ENCODE results near the gene CSK. TPM values are rescaled to one million over a fixed set of nuclear protein-coding genes. Genes with fewer than 3 reads are reported as not detected.

CSK gene
- total RNA-seq, 3 donors from 2014 or later (not counting 1 experiment from before 2014, with no cell fraction given) = 282 to 334 (median 287) TPM

- no peaks in the 10 kb centered on the region for H3K36me3 Mint-ChIP-seq
- DNase-seq (no peak), ATAC-seq (no peak)
- H3K27ac Mint-ChIP-seq = peak overlapping the region in 1 of 2 donors; percentile 52
- Histone ChIP-seq H3K4me3 (ENCODE audit: low read length) (no peak overlapping the region), H3K36me3 (ENCODE audit: control insufficient read depth, insufficient read depth, low read length) (no peaks in the 10 kb centered on the region), H3K9me3 (ENCODE audit: control insufficient read depth, insufficient read depth, low read length) (no peaks in the 10 kb centered on the region), H3K4me1 (ENCODE audit: control insufficient read depth, insufficient read depth, low read length) (peaks cover 34% of the 10 kb centered on the region), H3K27ac (ENCODE audit: low read length) (no peak overlapping the region), H3K27me3 (ENCODE audit: control insufficient read depth, insufficient read depth, low read length) (no peaks in the 10 kb centered on the region)
- no peak overlapping the region for H3K4me3 Mint-ChIP-seq
- no peaks in the 10 kb centered on the region for H3K9me3 Mint-ChIP-seq
- H3K4me1 Mint-ChIP-seq = peaks cover 6 to 14% of the 10 kb centered on the region in 2 donors
- peaks cover 7 to 11% of the 10 kb centered on the region in 2 donors for H3K27me3 Mint-ChIP-seq (ENCODE audit: low read depth in 2 of 2)
- intact Hi-C loops (cut with micrococcal nuclease) = no loop called here
- no peak for TF ChIP-seq CTCF (IDR thresholded peaks at IDR 0.05)
- WGBS (ENCODE audit: insufficient coverage) = 74% methylated on average over 4 of the region's 4 CpGs
Measured at GRCh38 chr15:74770211-74770903, 11.5 kb upstream of the CSK start.

GRCh38 chr15:74773329-74773728 lies 8.6 kb upstream of the CSK start:
- no peak overlapping the region for H3K27ac ChIP-seq (ENCODE audit: low read length)
- no peak for TF ChIP-seq CTCF (IDR thresholded peaks at IDR 0.05)
- Mint-ChIP-seq H3K27me3 (ENCODE audit: low read depth in 2 of 2) (peaks cover 7% of the 10 kb centered on the region in 2 donors), H3K27ac (peak overlapping the region in 1 of 2 donors; percentile 27), H3K4me3 (no peak overlapping the region), H3K9me3 (no peaks in the 10 kb centered on the region), H3K4me1 (peaks cover 23 to 37% of the 10 kb centered on the region in 2 donors), H3K36me3 (no peaks in the 10 kb centered on the region)
- 97% methylated on average over 5 of the region's 5 CpGs for WGBS (ENCODE audit: insufficient coverage)
- DNase-seq (no peak), ATAC-seq (no peak)
- intact Hi-C loops (cut with micrococcal nuclease) = no loop called here
- peaks cover 63% of the 10 kb centered on the region for H3K4me1 ChIP-seq (ENCODE audit: control insufficient read depth, insufficient read depth, low read length)
- H3K36me3 ChIP-seq (ENCODE audit: control insufficient read depth, insufficient read depth, low read length) = no peaks in the 10 kb centered on the region
- no peaks in the 10 kb centered on the region for H3K27me3 ChIP-seq (ENCODE audit: control insufficient read depth, insufficient read depth, low read length)
- H3K4me3 ChIP-seq (ENCODE audit: low read length) = no peak overlapping the region
- H3K9me3 ChIP-seq (ENCODE audit: control insufficient read depth, insufficient read depth, low read length) = no peaks in the 10 kb centered on the region

GRCh38 chr15:74773731-74774252 lies 8.1 kb upstream of the CSK start:
- H3K27ac ChIP-seq (ENCODE audit: low read length) = no peak overlapping the region
- Mint-ChIP-seq H3K36me3 (no peaks in the 10 kb centered on the region), H3K27ac (peak overlapping the region in 1 of 2 donors; percentile 27), H3K9me3 (no peaks in the 10 kb centered on the region), H3K27me3 (ENCODE audit: low read depth in 2 of 2) (peaks cover 4 to 5% of the 10 kb centered on the region in 2 donors), H3K4me1 (peaks cover 25 to 38% of the 10 kb centered on the region in 2 donors), H3K4me3 (no peak overlapping the region)
- intact Hi-C loops (cut with micrococcal nuclease) = no loop called here
- no peaks in the 10 kb centered on the region for H3K36me3 ChIP-seq (ENCODE audit: control insufficient read depth, insufficient read depth, low read length)
- DNase-seq (no peak), ATAC-seq (no peak)
- TF ChIP-seq CTCF (IDR thresholded peaks at IDR 0.05) = no peak
- H3K4me1 ChIP-seq (ENCODE audit: control insufficient read depth, insufficient read depth, low read length) = peaks cover 65% of the 10 kb centered on the region
- no peaks in the 10 kb centered on the region for H3K9me3 ChIP-seq (ENCODE audit: control insufficient read depth, insufficient read depth, low read length)
- 88% methylated on average over 5 of the region's 5 CpGs for WGBS (ENCODE audit: insufficient coverage)
- H3K27me3 ChIP-seq (ENCODE audit: control insufficient read depth, insufficient read depth, low read length) = no peaks in the 10 kb centered on the region
- H3K4me3 ChIP-seq (ENCODE audit: low read length) = no peak overlapping the region

Data from natural killer cell (primary cell).